CD14-positive monocyte (primary cell): ENCODE data around the gene ZNF565. TPM values are rescaled to one million over a fixed set of nuclear protein-coding genes. Genes with fewer than 3 reads are reported as not detected.
A peak's percentile ranks its signal among the peaks of the same experiment; 100 is the strongest.

Source experiments
- DNase-seq, 3 donors: peaks; one replicate each; pipeline ENCODE4 v3.0.0-alpha.2; 2011 to 2022
- H2AFZ ChIP-seq: 2 replicates; pipeline ENCODE4 v1.6.0; 2012; ENCODE audit warnings: mild to moderate bottlenecking, low read depth, low read length, inconsistent platforms; ENCODE audit not compliant: insufficient read depth, poor library complexity, severe bottlenecking
- H3K27ac ChIP-seq, 2 donors: 1 replicate in 1 of 2; 2 replicates in 1 of 2; pipeline ENCODE4 v1.5.1; 2012 to 2013; ENCODE audit warnings: low read length in 2 of 2, control low read depth in 1 of 2, inconsistent platforms in 1 of 2, low read depth in 1 of 2, mild to moderate bottlenecking in 1 of 2
- H3K27me3 ChIP-seq, 2 donors: one replicate each; pipeline versions ENCODE4 v1.6.0 to v1.6.1; 2011 to 2013; ENCODE audit warnings: low read length in 2 of 2; ENCODE audit not compliant: control insufficient read depth in 2 of 2, insufficient read depth in 2 of 2
- H3K36me3 ChIP-seq, 2 donors: replicated peaks in 1 of 2; 1 replicate in 1 of 2; 2 replicates in 1 of 2; pipeline versions ENCODE4 v1.5.1 to v1.6.1; 2012 to 2013; ENCODE audit warnings: low read length in 2 of 2, control low read depth in 1 of 2, inconsistent platforms in 1 of 2, mild to moderate bottlenecking in 1 of 2; ENCODE audit not compliant: insufficient read depth in 2 of 2, control insufficient read depth in 1 of 2
- H3K4me1 ChIP-seq, 2 donors: 1 replicate in 1 of 2; 2 replicates in 1 of 2; pipeline versions ENCODE4 v1.5.1 to v1.6.1; 2012 to 2013; ENCODE audit warnings: low read length in 2 of 2, control low read depth in 1 of 2, inconsistent platforms in 1 of 2, mild to moderate bottlenecking in 1 of 2, moderate library complexity in 1 of 2; ENCODE audit not compliant: insufficient read depth in 2 of 2, control insufficient read depth in 1 of 2
- H3K4me2 ChIP-seq: replicated peaks from 2 replicates; pipeline ENCODE3; 2012; ENCODE audit warnings: low read length, moderate library complexity, mild to moderate bottlenecking; ENCODE audit not compliant: poor library complexity, severe bottlenecking; ENCODE audit errors: extremely low read depth
- H3K4me3 ChIP-seq, 3 experiments: fragments of 200-600 bp in 1 of 3; sonication (generic) in 1 of 3; replicated peaks in 1 of 3; 1 replicate in 2 of 3; 2 replicates in 1 of 3; pipeline ENCODE4 v1.5.1; 2011 to 2013; ENCODE audit warnings: low read length in 3 of 3, mild to moderate bottlenecking in 3 of 3, control low read depth in 2 of 3, low read depth in 2 of 3, inconsistent platforms in 1 of 3, moderate library complexity in 1 of 3
- H3K79me2 ChIP-seq: 2 replicates; pipeline ENCODE4 v1.6.0; 2012; ENCODE audit warnings: mild to moderate bottlenecking, control low read depth, inconsistent platforms, low read length, moderate library complexity; ENCODE audit not compliant: insufficient read depth
- H3K9ac ChIP-seq: 2 replicates; pipeline ENCODE4 v1.6.0; 2017; ENCODE audit warnings: low read length, mild to moderate bottlenecking; ENCODE audit not compliant: insufficient read depth, poor library complexity, severe bottlenecking
- H3K9me3 ChIP-seq, 2 donors: replicated peaks in 1 of 2; 1 replicate in 1 of 2; 2 replicates in 1 of 2; pipeline versions ENCODE4 v1.5.1 to v1.6.1; 2012 to 2013; ENCODE audit warnings: low read length in 2 of 2, control low read depth in 1 of 2; ENCODE audit not compliant: control insufficient read depth in 1 of 2, insufficient read depth in 1 of 2
- H4K20me1 ChIP-seq: 2 replicates; pipeline ENCODE4 v1.6.0; 2012; ENCODE audit warnings: mild to moderate bottlenecking, low read length, control low read depth, moderate library complexity; ENCODE audit not compliant: insufficient read depth
- H3K27ac Mint-ChIP-seq, 7 donors: one replicate each; pipeline ENCODE4 v1.8.0; 2020; ENCODE audit warnings: mild to moderate bottlenecking in 7 of 7, mixed read lengths in 7 of 7, moderate library complexity in 6 of 7, inconsistent platforms in 2 of 7
- H3K27me3 Mint-ChIP-seq, 3 donors: one replicate each; pipeline ENCODE4 v1.8.0; 2021 to 2022; ENCODE audit warnings: low read depth in 3 of 3, mild to moderate bottlenecking in 3 of 3, mixed read lengths in 3 of 3, moderate library complexity in 3 of 3, inconsistent platforms in 1 of 3
- H3K36me3 Mint-ChIP-seq, 2 donors: one replicate each; pipeline ENCODE4 v1.8.0; 2020; ENCODE audit warnings: mixed read lengths in 2 of 2, inconsistent platforms in 1 of 2, mild to moderate bottlenecking in 1 of 2
- H3K4me1 Mint-ChIP-seq: one replicate; pipeline ENCODE4 v1.8.0; 2020; ENCODE audit warnings: mild to moderate bottlenecking, mixed read lengths
- H3K4me3 Mint-ChIP-seq, 2 donors: one replicate each; pipeline ENCODE4 v1.8.0; 2020; ENCODE audit warnings: mild to moderate bottlenecking in 2 of 2, mixed read lengths in 2 of 2, moderate library complexity in 1 of 2
- H3K9me3 Mint-ChIP-seq, 7 donors: one replicate each; pipeline ENCODE4 v1.8.0; 2020 to 2022; ENCODE audit warnings: mixed read lengths in 7 of 7, mild to moderate bottlenecking in 6 of 7, moderate library complexity in 6 of 7, inconsistent platforms in 2 of 7
- CTCF ChIP-seq: fragments of 200-600 bp; IDR thresholded peaks from one replicate; pipeline ENCODE4 v1.8.0; 2022; ENCODE audit warnings: antibody characterized with exemption, mild to moderate bottlenecking
- WGBS: methylation state at CpG from one replicate; pipeline ENCODE4 v1.1.5; 2013; ENCODE audit warnings: missing lambda C conversion rate; ENCODE audit not compliant: insufficient coverage; 5-methylcytosine and 5-hydroxymethylcytosine counted together
- intact Hi-C, 2 donors: fragments of 100-400 bp; cut with micrococcal nuclease; formaldehyde crosslinking; loops; one replicate each; pipeline versions ENCODE4 v1.15.0 to v1.15.1; 2023
- polyA plus RNA-seq, 3 donors: library from polyadenylated mRNA; depleted of rRNA in 1 of 3; unstranded in 2 of 3; stranded (reverse) in 1 of 3; fragments of 300-500 nt in 2 of 3; fragments of >200 nt in 1 of 3; fragmentation: Illumina TruSeq in 2 of 3; gene quantifications; 1 replicate in 2 of 3; 2 replicates in 1 of 3; pipeline ENCODE4 v1.2.3, GENCODE V29; 2012 to 2021

ZNF565 gene
- polyA plus RNA-seq, 3 donors, result 1.5 to 3.5 (median 2.1) TPM

DNA sequence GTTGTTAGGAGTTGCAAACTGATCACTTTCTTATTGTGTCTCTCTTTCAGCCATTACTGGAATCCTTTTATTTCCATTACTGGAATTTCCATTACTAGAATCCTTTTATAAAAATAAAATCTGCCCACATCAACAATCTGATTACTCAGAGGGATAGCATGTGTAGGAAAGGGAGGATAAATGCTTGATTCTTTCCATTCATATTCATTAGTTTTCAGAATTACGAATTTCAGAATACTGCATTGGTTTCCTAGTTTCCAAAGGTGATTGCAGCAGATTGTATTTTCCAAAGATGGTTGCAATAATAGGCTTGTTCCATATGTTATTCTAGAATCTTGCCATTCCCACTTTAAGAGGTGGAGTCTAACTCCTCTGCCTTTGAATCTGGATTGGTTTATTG lies 37.6 kb upstream of the ZNF565 start:
- Mint-ChIP-seq H3K4me1 (no peaks in the 10 kb centered on the region), H3K27ac (no peak overlapping the region), H3K36me3 (no peaks in the 10 kb centered on the region), H3K27me3 (peaks cover 0 to 4% (median 4%) of the 10 kb centered on the region in 3 donors), H3K9me3 (peaks cover 29 to 68% (median 51%) of the 10 kb centered on the region in 7 donors), H3K4me3 (no peak overlapping the region)
- H3K36me3 ChIP-seq, result no peaks in the 10 kb centered on the region
- no peaks in the 10 kb centered on the region for H4K20me1 ChIP-seq
- H3K4me1 ChIP-seq, result no peaks in the 10 kb centered on the region
- no peak overlapping the region for H2AFZ ChIP-seq
- TF ChIP-seq CTCF, result no peak
- peaks cover 69 to 76% of the 10 kb centered on the region in 2 donors for H3K9me3 ChIP-seq
- no peak overlapping the region for H3K4me3 ChIP-seq
- H3K27ac ChIP-seq, result no peak overlapping the region
- H3K9ac ChIP-seq, result no peak overlapping the region
- no CpG with 5 or more reads among the region's 1 CpG for WGBS
- no peak for DNase-seq
- H3K4me2 ChIP-seq, result no peak overlapping the region
- no peaks in the 10 kb centered on the region for H3K27me3 ChIP-seq
- H3K79me2 ChIP-seq, result no peaks in the 10 kb centered on the region
- intact Hi-C loops, result no loop called here

DNA sequence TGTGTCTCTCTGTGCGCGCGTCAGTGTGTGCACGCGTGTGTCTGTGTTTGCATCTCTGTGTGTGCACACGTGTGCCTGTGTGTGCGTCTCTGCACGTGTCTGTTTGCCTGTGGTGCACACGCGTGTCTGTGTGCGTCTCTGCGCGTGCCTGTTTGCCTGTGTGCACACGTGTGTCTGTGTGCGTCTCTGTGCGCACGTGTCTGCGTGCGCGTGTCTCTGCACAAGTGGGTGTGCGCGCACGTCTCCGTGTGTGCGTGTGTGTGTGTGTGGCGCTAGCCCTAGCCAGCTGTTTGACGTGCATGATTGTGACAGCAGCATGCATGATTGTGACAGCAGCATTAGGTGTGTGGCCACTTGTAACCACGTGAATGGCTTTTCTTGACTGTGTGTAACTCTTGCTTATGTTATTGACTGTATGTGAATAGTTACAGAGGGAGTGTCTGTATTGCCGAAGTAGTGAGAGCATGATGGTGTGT lies 31.6 kb upstream of the ZNF565 start:
- intact Hi-C loops, result no loop called here
- H3K27ac Mint-ChIP-seq, result peak overlapping the region in 1 of 7 donors; percentile 14
- DNase-seq, result no peak
- no peaks in the 10 kb centered on the region for H3K4me1 Mint-ChIP-seq
- Histone ChIP-seq H3K9ac (no peak overlapping the region), H3K27ac (no peak overlapping the region), H3K4me1 (no peaks in the 10 kb centered on the region), H3K79me2 (no peaks in the 10 kb centered on the region), H2AFZ (no peak overlapping the region), H3K9me3 (peaks cover 72 to 79% of the 10 kb centered on the region in 2 donors), H4K20me1 (no peaks in the 10 kb centered on the region), H3K27me3 (peaks cover 0 to 14% of the 10 kb centered on the region in 2 donors), H3K4me3 (no peak overlapping the region), H3K36me3 (no peaks in the 10 kb centered on the region), H3K4me2 (no peak overlapping the region)
- peaks cover 2 to 4% of the 10 kb centered on the region in 2 donors for H3K36me3 Mint-ChIP-seq
- H3K4me3 Mint-ChIP-seq, result peak overlapping the region in 1 of 2 donors; percentile 47
- H3K9me3 Mint-ChIP-seq, result peaks cover 44 to 89% (median 81%) of the 10 kb centered on the region in 7 donors
- peaks cover 8 to 21% (median 20%) of the 10 kb centered on the region in 3 donors for H3K27me3 Mint-ChIP-seq
- TF ChIP-seq CTCF, result no peak
- 53% methylated on average over 28 of the region's 29 CpGs for WGBS
